ENCODE measurements around the gene PLD1. TPM values are rescaled to one million over a fixed set of nuclear protein-coding genes. Genes with fewer than 3 reads are reported as not detected.
"Not testable (repeated sequence)": the region's sequence is repeated elsewhere in the genome, so short reads cannot be mapped to it uniquely, and the experiment has no call there.

The PLD1 gene
- total RNA-seq, 2 donors from 2014 or later = 0.32 to 0.89 TPM

GRCh38 chr3:171827385-171827784, 17.1 kb upstream of the PLD1 start:
- ATAC-seq = no peak
- DNase-seq (ENCODE audit: low spot score in 2 of 2) = no peak
- Mint-ChIP-seq H3K9me3 (no peaks in the 10 kb centered on the region), H3K27ac (no peak overlapping the region), H3K36me3 (no peaks in the 10 kb centered on the region)

- DNase-seq (ENCODE audit: low spot score in 2 of 2) (no peak), ATAC-seq (no peak)
- Mint-ChIP-seq H3K27ac (no peak overlapping the region), H3K9me3 (no peaks in the 10 kb centered on the region), H3K36me3 (no peaks in the 10 kb centered on the region)
These were observed 15.0 kb upstream of the PLD1 start for GRCh38 chr3:171825222-171825828.

- ATAC-seq = no peak
- no peak for DNase-seq (ENCODE audit: low spot score in 2 of 2)
- Mint-ChIP-seq H3K9me3 (no peaks in the 10 kb centered on the region), H3K36me3 (no peaks in the 10 kb centered on the region), H3K27ac (no peak overlapping the region)
These were observed 14.5 kb upstream of the PLD1 start for GRCh38 chr3:171824824-171825221.

- Mint-ChIP-seq H3K27ac (no peak overlapping the region), H3K36me3 (no peaks in the 10 kb centered on the region), H3K9me3 (no peaks in the 10 kb centered on the region)
- ATAC-seq (no peak), DNase-seq (ENCODE audit: low spot score in 2 of 2) (no peak)
These were observed 13.8 kb upstream of the PLD1 start for GRCh38 chr3:171824116-171824515.

GRCh38 chr3:171822431-171823106, 12.3 kb upstream of the PLD1 start:
- DNase-seq (ENCODE audit: low spot score in 2 of 2) = no peak
- Mint-ChIP-seq H3K9me3 (no peaks in the 10 kb centered on the region), H3K27ac (no peak overlapping the region), H3K36me3 (no peaks in the 10 kb centered on the region)
- ATAC-seq = no peak

GRCh38 chr3:171821778-171822358, 11.6 kb upstream of the PLD1 start:
- DNase-seq (ENCODE audit: low spot score in 2 of 2) = no peak
- H3K36me3 Mint-ChIP-seq = no peaks in the 10 kb centered on the region
- no peaks in the 10 kb centered on the region for H3K9me3 Mint-ChIP-seq
- peak; percentile 26 to 87 for ATAC-seq
- no peak overlapping the region for H3K27ac Mint-ChIP-seq

- Mint-ChIP-seq H3K9me3 (no peaks in the 10 kb centered on the region), H3K36me3 (no peaks in the 10 kb centered on the region), H3K27ac (no peak overlapping the region)
- ATAC-seq (no peak), DNase-seq (ENCODE audit: low spot score in 2 of 2) (no peak)
These were observed 10.8 kb upstream of the PLD1 start for GRCh38 chr3:171821044-171821443.

GRCh38 chr3:171817074-171817800, 7.0 kb upstream of the PLD1 start:
- Mint-ChIP-seq H3K36me3 (no peaks in the 10 kb centered on the region), H3K27ac (no peak overlapping the region)
- no peak for ATAC-seq

GRCh38 chr3:171815973-171816595, 5.8 kb upstream of the PLD1 start:
- ATAC-seq (no peak), DNase-seq (ENCODE audit: low spot score in 2 of 2) (no peak)
- no peaks in the 10 kb centered on the region for H3K36me3 Mint-ChIP-seq
- no peaks in the 10 kb centered on the region for H3K9me3 Mint-ChIP-seq
- no peak overlapping the region for H3K27ac Mint-ChIP-seq

More at GRCh38 chr3:171817074-171817800, 7.0 kb upstream of the PLD1 start:
- H3K9me3 Mint-ChIP-seq = no peaks in the 10 kb centered on the region
- no peak for DNase-seq (ENCODE audit: low spot score in 2 of 2)

- H3K36me3 Mint-ChIP-seq; ATAC-seq; DNase-seq (ENCODE audit: low spot score in 2 of 2); H3K9me3 Mint-ChIP-seq; H3K27ac Mint-ChIP-seq: not testable (repeated sequence)
These were observed 4.4 kb upstream of the PLD1 start for GRCh38 chr3:171814662-171815061.

GRCh38 chr3:171813897-171814460, 3.7 kb upstream of the PLD1 start:
- ATAC-seq (peak; percentile 52 to 85), DNase-seq (ENCODE audit: low spot score in 2 of 2) (peak in 1 of 2 donors; percentile 14)
- no peaks in the 10 kb centered on the region for H3K9me3 Mint-ChIP-seq
- H3K36me3 Mint-ChIP-seq = no peaks in the 10 kb centered on the region
- peak overlapping the region in 1 of 2 donors; percentile 40 for H3K27ac Mint-ChIP-seq

GRCh38 chr3:171813278-171813896, 3.1 kb upstream of the PLD1 start:
- peak overlapping the region in 1 of 2 donors; percentile 40 for H3K27ac Mint-ChIP-seq

GRCh38 chr3:171812811-171813210, 2.5 kb upstream of the PLD1 start:
- ATAC-seq (no peak), DNase-seq (ENCODE audit: low spot score in 2 of 2) (no peak)
- Mint-ChIP-seq H3K27ac (no peak overlapping the region), H3K36me3 (peaks cover 0 to 1% of the 10 kb centered on the region in 2 donors), H3K9me3 (no peaks in the 10 kb centered on the region)

More at GRCh38 chr3:171813278-171813896, 3.1 kb upstream of the PLD1 start:
- Mint-ChIP-seq H3K36me3 (no peaks in the 10 kb centered on the region), H3K9me3 (no peaks in the 10 kb centered on the region)
- DNase-seq (ENCODE audit: low spot score in 2 of 2) = no peak
- ATAC-seq = no peak

- no peak for ATAC-seq
- DNase-seq (ENCODE audit: low spot score in 2 of 2) = no peak
- H3K36me3 Mint-ChIP-seq = peaks cover 0 to 4% of the 10 kb centered on the region in 2 donors
- H3K27ac Mint-ChIP-seq = no peak overlapping the region
- no peaks in the 10 kb centered on the region for H3K9me3 Mint-ChIP-seq
These were observed 1.6 kb upstream of the PLD1 start for GRCh38 chr3:171811913-171812335.

GRCh38 chr3:171811295-171811912, 1.1 kb upstream of the PLD1 start:
- H3K36me3 Mint-ChIP-seq = peaks cover 0 to 4% of the 10 kb centered on the region in 2 donors
- DNase-seq (ENCODE audit: low spot score in 2 of 2) = no peak
- no peaks in the 10 kb centered on the region for H3K9me3 Mint-ChIP-seq
- ATAC-seq = no peak
- no peak overlapping the region for H3K27ac Mint-ChIP-seq
